ENCODE measurements around the gene PTPRT. TPM values are rescaled to one million over a fixed set of nuclear protein-coding genes. Genes with fewer than 3 reads are reported as not detected.

PTPRT gene
- total RNA-seq, 1 experiment from 2014 or later = not detected

DNA sequence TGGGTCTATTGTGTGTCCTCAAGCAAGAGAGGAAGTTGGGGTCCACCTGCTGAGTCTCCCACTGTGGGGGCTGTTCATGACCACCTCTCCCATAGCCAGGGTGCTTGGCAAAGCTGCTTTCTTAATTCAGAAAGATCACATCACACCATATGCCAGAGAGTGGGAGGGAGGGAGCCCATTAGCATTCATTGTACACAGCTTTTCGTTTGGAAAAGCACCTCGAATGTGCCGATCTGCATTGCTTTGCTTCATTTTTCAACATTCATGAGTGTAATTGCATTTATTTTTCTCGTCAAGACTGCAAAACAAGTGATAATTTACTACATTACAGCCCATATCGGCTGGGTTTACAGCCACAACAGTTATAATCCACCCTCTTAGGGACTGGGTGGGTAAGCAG lies 327.3 kb downstream of the PTPRT start:
- no peak overlapping the region for H3K27ac ChIP-seq (ENCODE audit: low read depth, low read length, poor library complexity, severe bottlenecking)
- TF ChIP-seq EZH2 (IDR thresholded peaks at IDR 0.05; ENCODE audit: borderline replicate concordance, low read depth, low read length, poor library complexity, severe bottlenecking) (no peak), CTCF (conservative IDR thresholded peaks at IDR 0.05; ENCODE audit: low read depth, low read length) (no peak)
- H3K4me1 ChIP-seq (ENCODE audit: insufficient read depth, low read length, poor library complexity, severe bottlenecking) = no peaks in the 10 kb centered on the region
- H3K9me3 ChIP-seq (ENCODE audit: low read depth, low read length, poor library complexity, severe bottlenecking) = no peaks in the 10 kb centered on the region
- no peaks in the 10 kb centered on the region for H3K36me3 ChIP-seq (ENCODE audit: insufficient read depth, low read length, poor library complexity, severe bottlenecking)
- no peaks in the 10 kb centered on the region for H3K27me3 ChIP-seq (replicated peaks; ENCODE audit: insufficient read depth, low read depth, low read length, poor library complexity)
- no TSS peak for BruUV-seq (replicated peaks)
- POLR2A ChIA-PET (ENCODE audit: low non-redundant PET) = no interaction called here
- intact Hi-C loops (cut with micrococcal nuclease; ENCODE audit: unreplicated experiment) = no loop called here
- CTCF ChIA-PET = no interaction called here
- H3K4me3 ChIP-seq (ENCODE audit: low read depth, low read length, poor library complexity, severe bottlenecking) = no peak overlapping the region
- DNase-seq (ENCODE audit: low spot score) = no peak

GRCh38 chr20:42857446-42857845 lies 332.3 kb downstream of the PTPRT start:
- Histone ChIP-seq H3K9me3 (ENCODE audit: low read depth, low read length, poor library complexity, severe bottlenecking) (no peaks in the 10 kb centered on the region), H3K27me3 (replicated peaks; ENCODE audit: insufficient read depth, low read depth, low read length, poor library complexity) (no peaks in the 10 kb centered on the region), H3K36me3 (ENCODE audit: insufficient read depth, low read length, poor library complexity, severe bottlenecking) (no peaks in the 10 kb centered on the region), H3K4me1 (ENCODE audit: insufficient read depth, low read length, poor library complexity, severe bottlenecking) (no peaks in the 10 kb centered on the region), H3K4me3 (ENCODE audit: low read depth, low read length, poor library complexity, severe bottlenecking) (no peak overlapping the region), H3K27ac (ENCODE audit: low read depth, low read length, poor library complexity, severe bottlenecking) (no peak overlapping the region)
- intact Hi-C loops (cut with micrococcal nuclease; ENCODE audit: unreplicated experiment) = no loop called here
- no TSS peak for BruUV-seq (replicated peaks)
- TF ChIP-seq EZH2 (IDR thresholded peaks at IDR 0.05; ENCODE audit: borderline replicate concordance, low read depth, low read length, poor library complexity, severe bottlenecking) (no peak), CTCF (conservative IDR thresholded peaks at IDR 0.05; ENCODE audit: low read depth, low read length) (no peak)
- ChIA-PET POLR2A (ENCODE audit: low non-redundant PET) (no interaction called here), CTCF (no interaction called here)
- DNase-seq (ENCODE audit: low spot score) = no peak

DNA sequence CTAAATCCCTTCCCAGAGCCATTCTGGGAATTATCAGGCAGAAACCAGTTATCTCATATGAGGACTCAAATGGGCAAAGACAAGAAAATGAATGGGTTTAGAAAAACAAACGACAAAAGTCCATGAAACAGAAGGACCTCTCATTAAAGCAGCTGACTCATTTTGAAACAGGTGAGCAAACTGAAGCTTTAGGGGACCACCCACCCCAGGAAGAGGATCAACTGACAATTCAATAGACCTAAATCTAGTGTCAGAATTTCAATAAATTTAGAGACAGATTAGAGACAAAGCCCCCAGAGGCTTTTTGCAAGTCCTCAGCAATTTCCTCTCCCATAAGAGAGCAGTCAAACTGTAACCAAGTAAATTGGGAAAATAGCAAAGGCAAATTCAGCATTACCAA lies 333.8 kb downstream of the PTPRT start:
- no peak for DNase-seq (ENCODE audit: low spot score)
- CTCF ChIA-PET = no interaction called here

More for the DNA sequence above, 333.8 kb downstream of the PTPRT start:
- intact Hi-C loops (cut with micrococcal nuclease; ENCODE audit: unreplicated experiment) = no loop called here
- Histone ChIP-seq H3K27ac (ENCODE audit: low read depth, low read length, poor library complexity, severe bottlenecking) (no peak overlapping the region), H3K4me3 (ENCODE audit: low read depth, low read length, poor library complexity, severe bottlenecking) (no peak overlapping the region), H3K27me3 (replicated peaks; ENCODE audit: insufficient read depth, low read depth, low read length, poor library complexity) (no peaks in the 10 kb centered on the region), H3K9me3 (ENCODE audit: low read depth, low read length, poor library complexity, severe bottlenecking) (no peaks in the 10 kb centered on the region), H3K36me3 (ENCODE audit: insufficient read depth, low read length, poor library complexity, severe bottlenecking) (no peaks in the 10 kb centered on the region), H3K4me1 (ENCODE audit: insufficient read depth, low read length, poor library complexity, severe bottlenecking) (no peaks in the 10 kb centered on the region)
- POLR2A ChIA-PET (ENCODE audit: low non-redundant PET) = no interaction called here
- BruUV-seq (replicated peaks) = no TSS peak
- TF ChIP-seq CTCF (conservative IDR thresholded peaks at IDR 0.05; ENCODE audit: low read depth, low read length) (no peak), EZH2 (IDR thresholded peaks at IDR 0.05; ENCODE audit: borderline replicate concordance, low read depth, low read length, poor library complexity, severe bottlenecking) (no peak)
